ENCODE data around the gene MRAS. TPM values are rescaled to one million over a fixed set of nuclear protein-coding genes. Genes with fewer than 3 reads are reported as not detected.

Gene MRAS
- polyA plus RNA-seq (52.8 and 65.7 TPM in 2 replicates), polyA minus RNA-seq (65.6 and 85.0 TPM in 2 replicates)

- H3K4me3 ChIP-seq (ENCODE audit: low read length): peak within 1 kb of the TSS; percentile 74
- H2AFZ ChIP-seq (ENCODE audit: low read depth, low read length): peak within 1 kb of the TSS; percentile 63
- H3K4me2 ChIP-seq (ENCODE audit: low read length): peak within 1 kb of the TSS; percentile 54
- H3K79me2 ChIP-seq (replicated peaks; ENCODE audit: insufficient read depth, low read length): no peaks in the 10 kb centered on the region
- H3K9me3 ChIP-seq (ENCODE audit: low read length): no peaks in the 10 kb centered on the region
- H3K27ac ChIP-seq (ENCODE audit: low read length): peak within 1 kb of the TSS; percentile 51
- no peaks in the 10 kb centered on the region for H4K20me1 ChIP-seq (ENCODE audit: insufficient read depth)
- no peaks in the 10 kb centered on the region for H3K27me3 ChIP-seq (ENCODE audit: insufficient read depth, low read depth, low read length)
- H3K9ac ChIP-seq (ENCODE audit: low read length): peak within 1 kb of the TSS; percentile 80
- TF ChIP-seq EZH2 (IDR thresholded peaks at IDR 0.05; ENCODE audit: borderline replicate concordance, insufficient read depth, low read length, poor library complexity, severe bottlenecking) (no peak), RAD21 (conservative IDR thresholded peaks at IDR 0.05) (peak; percentile 65), POLR2AphosphoS5 (IDR thresholded peaks at IDR 0.05) (peak; percentile 7), SMC3 (conservative IDR thresholded peaks at IDR 0.05; ENCODE audit: poor library complexity) (peak; percentile 62), TAF1 (IDR thresholded peaks at IDR 0.05; ENCODE audit: low read depth) (no peak), CTCF (IDR thresholded peaks at IDR 0.05; ENCODE audit: poor library complexity, severe bottlenecking) (peak; percentile 78), EP300 (conservative IDR thresholded peaks at IDR 0.05; ENCODE audit: poor library complexity, severe bottlenecking) (peak; percentile 32), REST (IDR thresholded peaks at IDR 0.05; ENCODE audit: borderline replicate concordance) (peak; percentile 17), MXI1 (conservative IDR thresholded peaks at IDR 0.05; ENCODE audit: poor library complexity, severe bottlenecking) (peak; percentile 67)
- H3K36me3 ChIP-seq (ENCODE audit: insufficient read depth, low read length): no peaks in the 10 kb centered on the region
- H3K9me2 ChIP-seq (ENCODE audit: insufficient read depth, low read length): no peaks in the 10 kb centered on the region
- H3F3A ChIP-seq (ENCODE audit: insufficient read depth, low read length, poor library complexity, severe bottlenecking): no peaks in the 10 kb centered on the region
Observed at GRCh38 chr3:138347960-138348753, at the start of gene MRAS. MRAS (plus strand) TSS chr3:138348579; CDS start chr3:138372884, 24,305 bp downstream.

- H3K27me3 ChIP-seq (ENCODE audit: insufficient read depth, low read depth, low read length): no peaks in the 10 kb centered on the region
- H3K79me2 ChIP-seq (replicated peaks; ENCODE audit: insufficient read depth, low read length): no peaks in the 10 kb centered on the region
- H4K20me1 ChIP-seq (ENCODE audit: insufficient read depth): no peaks in the 10 kb centered on the region
- no peaks in the 10 kb centered on the region for H3K9me3 ChIP-seq (ENCODE audit: low read length)
- no peak overlapping the region for H3K4me3 ChIP-seq (ENCODE audit: low read length)
- no peaks in the 10 kb centered on the region for H3K9me2 ChIP-seq (ENCODE audit: insufficient read depth, low read length)
- no peak overlapping the region for H3K4me2 ChIP-seq (ENCODE audit: low read length)
- H2AFZ ChIP-seq (ENCODE audit: low read depth, low read length): no peak overlapping the region
- no peak for TF ChIP-seq CTCF (IDR thresholded peaks at IDR 0.05; ENCODE audit: poor library complexity, severe bottlenecking)
- TF ChIP-seq POLR2AphosphoS5 (IDR thresholded peaks at IDR 0.05): no peak
- TF ChIP-seq EP300 (conservative IDR thresholded peaks at IDR 0.05; ENCODE audit: poor library complexity, severe bottlenecking): no peak
- TF ChIP-seq EZH2 (IDR thresholded peaks at IDR 0.05; ENCODE audit: borderline replicate concordance, insufficient read depth, low read length, poor library complexity, severe bottlenecking): no peak
- no peak for TF ChIP-seq SMC3 (conservative IDR thresholded peaks at IDR 0.05; ENCODE audit: poor library complexity)
- TF ChIP-seq REST (IDR thresholded peaks at IDR 0.05; ENCODE audit: borderline replicate concordance): no peak
- TF ChIP-seq RAD21 (conservative IDR thresholded peaks at IDR 0.05): no peak
- TF ChIP-seq TAF1 (IDR thresholded peaks at IDR 0.05; ENCODE audit: low read depth): no peak
- TF ChIP-seq MXI1 (conservative IDR thresholded peaks at IDR 0.05; ENCODE audit: poor library complexity, severe bottlenecking): no peak
- no peak overlapping the region for H3K9ac ChIP-seq (ENCODE audit: low read length)
- no peaks in the 10 kb centered on the region for H3F3A ChIP-seq (ENCODE audit: insufficient read depth, low read length, poor library complexity, severe bottlenecking)
- no peaks in the 10 kb centered on the region for H3K36me3 ChIP-seq (ENCODE audit: insufficient read depth, low read length)
- no peak overlapping the region for H3K27ac ChIP-seq (ENCODE audit: low read length)
Observed at GRCh38 chr3:138300647-138301046, 47.7 kb upstream of the MRAS start.
